ENCODE data around the gene CLIP2. TPM values are rescaled to one million over a fixed set of nuclear protein-coding genes. Genes with fewer than 3 reads are reported as not detected.
"Not testable (repeated sequence)": the region's sequence is repeated elsewhere in the genome, so short reads cannot be mapped to it uniquely, and the experiment has no call there.

Gene CLIP2
- total RNA-seq, 2 experiments from 2014 or later = 3.0 to 3.8 TPM

DNA sequence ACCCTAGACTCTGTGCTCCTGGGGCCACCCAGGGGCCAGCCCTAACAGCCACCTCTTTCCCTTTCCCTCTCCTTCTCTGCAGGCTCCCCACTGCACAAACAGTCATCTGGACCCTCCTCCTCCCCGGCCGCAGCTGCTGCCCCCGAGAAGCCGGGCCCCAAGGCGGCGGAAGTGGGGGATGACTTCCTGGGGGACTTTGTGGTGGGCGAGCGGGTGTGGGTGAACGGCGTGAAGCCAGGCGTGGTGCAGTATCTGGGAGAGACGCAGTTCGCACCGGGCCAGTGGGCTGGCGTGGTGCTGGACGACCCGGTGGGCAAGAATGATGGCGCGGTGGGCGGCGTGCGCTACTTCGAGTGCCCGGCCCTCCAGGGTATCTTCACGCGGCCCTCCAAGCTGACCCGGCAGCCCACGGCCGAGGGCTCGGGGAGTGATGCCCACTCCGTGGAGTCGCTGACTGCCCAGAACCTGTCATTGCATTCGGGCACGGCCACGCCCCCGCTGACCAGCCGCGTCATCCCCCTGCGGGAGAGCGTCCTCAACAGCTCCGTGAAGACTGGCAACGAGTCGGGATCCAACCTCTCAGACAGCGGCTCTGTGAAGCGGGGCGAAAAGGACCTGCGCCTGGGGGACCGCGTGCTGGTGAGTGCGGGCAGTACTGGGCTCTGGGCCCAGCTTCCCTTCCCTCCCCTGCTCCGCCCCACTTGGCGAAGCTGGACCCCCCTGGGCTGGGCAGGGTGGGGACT lies 49.3 kb downstream of the CLIP2 start:
- POLR2A ChIA-PET = no interaction called here
- no peaks in the 10 kb centered on the region for H3K9me3 Mint-ChIP-seq
- no peaks in the 10 kb centered on the region for H3K27me3 Mint-ChIP-seq
- H3K4me3 Mint-ChIP-seq = peak overlapping the region; percentile 56
- H3K27ac Mint-ChIP-seq = peak overlapping the region; percentile 67
- DNase-seq (peak; percentile 36), ATAC-seq (ENCODE audit: low read depth) (peak; percentile 45)
- H3K36me3 Mint-ChIP-seq = no peaks in the 10 kb centered on the region
- H3K4me1 Mint-ChIP-seq = peaks cover 7% of the 10 kb centered on the region

DNA sequence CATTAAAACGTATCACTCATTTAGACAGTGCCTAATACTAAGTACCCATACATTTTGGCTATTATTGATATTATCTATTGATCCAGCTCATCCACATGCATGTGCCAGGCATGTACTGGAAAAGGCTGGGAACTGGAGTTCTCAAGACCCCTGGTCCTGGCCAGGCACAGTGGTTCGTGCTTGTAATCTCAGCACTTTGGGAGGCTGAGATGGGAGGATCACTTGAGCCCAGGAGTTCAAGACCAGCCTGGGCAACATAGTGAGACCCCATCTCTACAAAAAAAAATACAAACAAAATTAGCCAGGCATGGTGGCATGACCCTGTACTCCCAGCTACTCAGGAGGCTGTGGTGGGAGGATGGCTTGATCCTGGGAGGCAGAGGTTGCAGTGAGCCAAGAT lies 50.4 kb downstream of the CLIP2 start:
- ATAC-seq (ENCODE audit: low read depth); POLR2A ChIA-PET; H3K36me3 Mint-ChIP-seq; H3K4me3 Mint-ChIP-seq; DNase-seq; H3K9me3 Mint-ChIP-seq; H3K4me1 Mint-ChIP-seq; H3K27me3 Mint-ChIP-seq; H3K27ac Mint-ChIP-seq: not testable (repeated sequence)

DNA sequence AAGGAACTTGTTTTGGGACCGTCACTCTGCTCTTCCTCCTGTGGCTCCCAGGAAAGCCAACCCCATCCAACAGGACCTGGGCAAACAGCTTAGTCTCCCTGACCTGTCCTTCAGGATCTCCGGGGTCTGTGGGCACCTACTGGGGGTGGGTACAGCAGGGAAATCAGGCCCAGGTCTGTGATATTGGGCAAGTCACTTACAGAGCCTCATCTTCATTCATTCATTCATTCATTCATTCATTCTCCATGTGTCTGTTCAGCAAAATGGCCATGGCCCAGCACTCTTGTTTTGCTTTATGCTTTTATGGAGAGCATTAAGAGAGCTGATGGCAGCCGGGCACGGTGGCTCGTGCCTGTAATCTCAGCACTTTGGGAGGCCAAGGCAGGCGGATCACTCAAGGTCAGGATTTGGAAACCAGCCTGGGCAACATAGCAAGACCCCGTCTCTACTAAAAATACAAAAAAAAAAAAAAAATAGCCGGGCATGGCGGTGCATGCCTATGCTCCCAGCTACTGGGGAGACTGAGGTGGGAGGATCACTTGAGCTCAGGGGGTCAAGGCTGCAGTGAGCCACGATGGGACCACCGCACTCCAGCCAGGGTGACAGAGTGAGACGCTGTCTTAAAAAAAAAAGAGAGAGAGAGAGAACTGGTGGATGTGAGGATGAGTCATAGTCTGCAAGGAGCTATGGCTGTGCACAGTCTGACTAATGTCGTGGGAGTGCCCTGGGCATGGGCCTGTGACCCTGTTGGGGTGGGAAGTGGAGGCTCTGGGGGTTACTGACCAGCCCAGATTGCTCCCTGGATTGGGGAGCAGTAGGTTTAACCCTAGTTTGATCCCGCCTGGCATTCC lies 54.3 kb downstream of the CLIP2 start:
- no peaks in the 10 kb centered on the region for H3K36me3 Mint-ChIP-seq
- no peaks in the 10 kb centered on the region for H3K27me3 Mint-ChIP-seq
- H3K9me3 Mint-ChIP-seq = no peaks in the 10 kb centered on the region
- POLR2A ChIA-PET = no interaction called here
- no peak for ATAC-seq (ENCODE audit: low read depth)
- H3K4me3 Mint-ChIP-seq = no peak overlapping the region
- DNase-seq = no peak
- H3K27ac Mint-ChIP-seq = no peak overlapping the region
- H3K4me1 Mint-ChIP-seq = peaks cover 3% of the 10 kb centered on the region

DNA sequence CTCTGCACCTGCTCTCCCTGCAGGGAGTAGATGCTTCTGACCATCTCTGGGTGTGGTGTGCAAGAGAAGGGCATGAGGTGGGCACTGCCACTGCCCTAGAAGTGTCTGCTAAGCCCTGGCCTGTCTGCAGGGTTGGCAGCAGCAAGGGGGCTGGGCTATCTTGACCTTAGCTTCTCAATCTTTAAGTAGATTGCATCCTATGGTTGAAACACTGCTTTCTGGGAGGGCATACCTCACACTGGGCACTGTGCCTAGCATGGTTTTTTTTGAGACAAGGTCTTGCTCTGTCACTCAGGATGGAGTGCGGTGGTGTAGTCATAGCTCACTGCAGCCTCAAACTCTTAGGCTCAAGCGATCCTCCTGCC lies 54.9 kb downstream of the CLIP2 start:
- DNase-seq (no peak), ATAC-seq (ENCODE audit: low read depth) (no peak)
- peaks cover 3% of the 10 kb centered on the region for H3K4me1 Mint-ChIP-seq
- POLR2A ChIA-PET = no interaction called here
- no peaks in the 10 kb centered on the region for H3K9me3 Mint-ChIP-seq
- H3K27ac Mint-ChIP-seq = no peak overlapping the region
- H3K4me3 Mint-ChIP-seq = no peak overlapping the region
- no peaks in the 10 kb centered on the region for H3K36me3 Mint-ChIP-seq
- no peaks in the 10 kb centered on the region for H3K27me3 Mint-ChIP-seq

DNA sequence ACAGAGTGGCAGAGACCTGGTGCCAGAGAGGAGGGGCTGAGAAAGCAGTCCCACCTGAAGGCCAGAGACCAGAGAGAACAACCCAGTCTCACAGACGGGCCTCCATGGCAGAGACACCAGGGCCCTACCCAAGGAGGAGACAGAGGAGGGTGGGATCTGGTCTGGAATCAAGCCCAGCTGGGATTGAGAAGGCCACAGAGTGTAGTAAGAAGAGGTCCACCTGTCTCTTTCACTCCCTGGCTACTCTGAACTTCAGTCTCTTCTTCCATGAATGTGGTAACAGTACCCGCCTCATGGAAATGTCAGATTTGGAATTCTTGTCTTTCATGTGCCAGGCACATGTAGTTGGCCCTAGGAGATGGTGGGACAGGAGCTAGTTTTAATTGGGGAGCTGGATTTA lies 55.6 kb downstream of the CLIP2 start:
- no peak overlapping the region for H3K4me3 Mint-ChIP-seq
- POLR2A ChIA-PET = no interaction called here

DNA sequence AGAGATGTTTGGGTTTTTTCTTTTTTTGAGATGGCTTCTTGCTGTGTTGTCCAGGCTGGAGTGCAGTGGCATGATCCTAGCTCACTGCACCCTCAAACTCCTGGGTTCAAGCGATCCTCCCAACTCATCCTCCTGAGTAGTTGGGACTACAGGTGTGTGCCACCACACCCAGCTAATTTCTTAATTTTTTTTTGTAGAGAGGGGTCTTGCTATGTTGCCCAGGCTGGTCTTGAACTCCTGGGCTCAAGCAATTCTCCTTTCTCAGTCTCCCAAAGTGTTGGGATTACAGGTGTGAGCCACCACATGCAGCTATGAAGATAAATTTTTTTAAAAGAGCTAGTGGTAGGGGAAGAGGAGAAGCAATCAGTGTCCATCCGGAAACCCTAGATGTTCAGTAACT lies 56.8 kb downstream of the CLIP2 start:
- ATAC-seq (ENCODE audit: low read depth) = no peak
- H3K36me3 Mint-ChIP-seq = no peaks in the 10 kb centered on the region
- H3K27me3 Mint-ChIP-seq = no peaks in the 10 kb centered on the region
- POLR2A ChIA-PET = no interaction called here
- no peaks in the 10 kb centered on the region for H3K9me3 Mint-ChIP-seq
- no peak overlapping the region for H3K27ac Mint-ChIP-seq
- DNase-seq = no peak
- no peaks in the 10 kb centered on the region for H3K4me1 Mint-ChIP-seq
- H3K4me3 Mint-ChIP-seq = no peak overlapping the region

More for the DNA sequence above, 55.6 kb downstream of the CLIP2 start:
- H3K36me3 Mint-ChIP-seq = no peaks in the 10 kb centered on the region
- H3K27me3 Mint-ChIP-seq = no peaks in the 10 kb centered on the region
- ATAC-seq (ENCODE audit: low read depth) (no peak), DNase-seq (no peak)
- H3K27ac Mint-ChIP-seq = no peak overlapping the region
- no peaks in the 10 kb centered on the region for H3K9me3 Mint-ChIP-seq
- peaks cover 3% of the 10 kb centered on the region for H3K4me1 Mint-ChIP-seq

DNA sequence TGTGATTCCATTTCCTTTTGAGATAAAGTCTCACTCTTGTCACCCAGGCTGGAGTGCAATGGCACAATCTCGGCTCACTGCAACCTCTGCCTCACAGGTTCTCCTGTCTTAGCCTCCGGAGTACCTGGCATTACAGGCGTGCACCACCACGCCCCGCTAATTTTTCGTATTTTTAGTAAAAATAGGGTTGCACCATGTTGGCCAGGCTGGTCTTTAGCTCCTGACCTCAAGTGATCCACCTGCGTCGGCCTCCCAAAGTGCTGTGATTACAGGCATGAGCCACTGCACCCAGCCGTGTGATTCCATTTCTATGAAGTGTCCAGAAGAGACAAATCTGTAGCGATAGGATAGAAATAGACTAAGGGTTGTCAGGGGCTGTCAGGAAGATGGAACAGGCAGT lies 60.4 kb downstream of the CLIP2 start:
- ATAC-seq (ENCODE audit: low read depth) (no peak), DNase-seq (no peak)
- Mint-ChIP-seq H3K4me1 (no peaks in the 10 kb centered on the region), H3K27ac (no peak overlapping the region), H3K27me3 (no peaks in the 10 kb centered on the region), H3K4me3 (no peak overlapping the region), H3K36me3 (no peaks in the 10 kb centered on the region), H3K9me3 (no peaks in the 10 kb centered on the region)
- POLR2A ChIA-PET = no interaction called here

DNA sequence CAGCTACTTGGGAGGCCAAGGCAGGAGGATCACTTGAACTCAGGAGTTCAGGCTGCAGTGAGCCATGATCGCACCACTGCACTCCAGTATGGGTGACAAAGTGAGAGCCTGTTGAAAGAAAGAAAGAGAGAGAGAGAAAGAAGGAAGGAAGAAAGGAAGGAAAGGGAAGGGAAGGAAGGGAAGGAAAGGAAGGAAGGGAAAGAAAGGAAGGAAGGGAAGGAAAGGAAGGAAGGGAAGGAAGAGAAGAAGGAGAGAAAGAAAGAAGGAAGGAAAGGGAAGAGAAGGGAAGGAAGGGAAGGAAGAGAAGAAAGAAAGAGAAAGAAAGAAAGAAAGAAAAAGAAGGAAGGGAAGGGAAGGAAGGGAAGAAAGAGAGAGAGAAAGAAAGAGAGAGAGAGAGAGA lies 61.5 kb downstream of the CLIP2 start:
- H3K4me1 Mint-ChIP-seq = peaks cover 4% of the 10 kb centered on the region
- no peaks in the 10 kb centered on the region for H3K27me3 Mint-ChIP-seq
- H3K9me3 Mint-ChIP-seq = peaks cover 2% of the 10 kb centered on the region
- no peak for ATAC-seq (ENCODE audit: low read depth)
- H3K4me3 Mint-ChIP-seq = no peak overlapping the region
- H3K27ac Mint-ChIP-seq = no peak overlapping the region
- H3K36me3 Mint-ChIP-seq = no peaks in the 10 kb centered on the region
- POLR2A ChIA-PET = no interaction called here
- no peak for DNase-seq

DNA sequence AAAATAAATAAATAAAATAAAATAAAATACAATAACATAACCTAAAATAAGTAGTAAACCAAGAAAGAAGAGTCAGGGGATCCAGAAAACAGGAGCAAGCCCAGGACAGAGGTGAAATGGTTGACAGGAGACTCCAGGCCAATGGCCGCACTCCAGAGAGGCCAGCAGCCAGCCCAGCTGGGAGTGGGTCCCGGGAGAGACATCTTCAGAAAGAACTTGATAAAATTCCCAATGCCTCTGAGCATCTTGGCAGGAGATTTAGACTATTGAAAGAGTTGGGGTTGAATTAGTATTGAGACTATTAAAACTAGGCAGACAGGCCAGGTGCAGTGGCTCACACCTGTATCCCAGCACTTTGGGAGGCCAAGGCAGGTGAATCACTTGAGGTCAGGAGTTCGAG lies 62.6 kb downstream of the CLIP2 start:
- Mint-ChIP-seq H3K4me1 (peaks cover 4% of the 10 kb centered on the region), H3K27ac (no peak overlapping the region), H3K9me3 (peaks cover 2% of the 10 kb centered on the region), H3K4me3 (no peak overlapping the region), H3K27me3 (no peaks in the 10 kb centered on the region), H3K36me3 (no peaks in the 10 kb centered on the region)
- ATAC-seq (ENCODE audit: low read depth) (no peak), DNase-seq (no peak)
- POLR2A ChIA-PET = no interaction called here

DNA sequence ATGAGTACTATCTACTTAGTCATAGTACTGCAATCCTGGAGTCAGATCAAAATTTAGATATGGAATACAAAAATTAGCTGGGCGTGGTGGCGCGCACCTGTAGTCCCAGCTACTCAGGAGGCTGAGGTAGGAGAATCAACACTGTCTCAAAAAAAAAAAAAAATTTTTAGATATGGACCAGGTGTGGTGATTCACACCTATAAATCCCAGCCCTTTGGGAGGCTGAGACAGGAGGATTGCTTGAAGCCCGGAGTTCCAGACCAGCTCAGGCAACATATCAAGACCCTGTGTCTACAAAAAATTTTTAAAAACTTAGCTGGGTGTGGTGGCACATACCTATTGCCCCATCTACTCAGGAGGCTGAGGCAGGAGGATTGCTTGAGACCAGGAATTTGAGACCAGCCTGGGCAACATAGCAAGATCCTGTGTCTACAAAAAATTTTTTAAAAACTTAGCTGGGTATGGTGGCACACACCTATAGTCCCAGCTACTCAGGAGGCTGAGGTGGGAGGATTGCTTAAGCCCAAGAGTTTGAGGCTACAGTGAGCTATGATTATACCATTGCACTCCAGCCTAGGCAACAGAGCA lies 63.4 kb downstream of the CLIP2 start:
- H3K9me3 Mint-ChIP-seq; H3K4me1 Mint-ChIP-seq; H3K27me3 Mint-ChIP-seq; H3K4me3 Mint-ChIP-seq; DNase-seq; H3K27ac Mint-ChIP-seq; ATAC-seq (ENCODE audit: low read depth); H3K36me3 Mint-ChIP-seq: not testable (repeated sequence)
- POLR2A ChIA-PET = interaction anchor here (0.9 kb wide), 1 partner anchor 9 kb away, joined by 3 read pairs; no protein-coding TSS in a partner anchor

DNA sequence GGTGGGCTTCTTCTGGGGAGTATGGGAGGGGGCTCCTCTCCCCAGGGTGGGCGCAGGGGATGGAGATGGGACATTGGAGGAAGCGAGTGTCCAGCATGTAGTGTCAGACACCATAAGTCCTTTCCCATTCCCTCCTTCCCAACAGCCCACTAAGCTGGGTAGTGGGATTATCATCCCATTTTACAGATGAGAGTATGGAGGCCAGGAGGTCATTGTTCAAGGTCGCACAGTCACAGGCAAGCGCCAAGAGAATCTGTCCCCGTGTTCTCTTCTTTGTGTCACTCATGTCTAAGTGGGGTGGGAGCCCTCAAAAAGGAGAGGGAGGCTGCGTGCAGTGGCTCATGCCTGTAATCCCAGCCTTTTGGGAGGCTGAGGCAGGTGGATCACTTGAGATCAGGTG lies 64.8 kb downstream of the CLIP2 start:
- Mint-ChIP-seq H3K4me3 (no peak overlapping the region), H3K27me3 (no peaks in the 10 kb centered on the region), H3K9me3 (peaks cover 2% of the 10 kb centered on the region), H3K27ac (no peak overlapping the region), H3K36me3 (no peaks in the 10 kb centered on the region), H3K4me1 (peaks cover 4% of the 10 kb centered on the region)
- DNase-seq (no peak), ATAC-seq (ENCODE audit: low read depth) (no peak)
- POLR2A ChIA-PET = no interaction called here

DNA sequence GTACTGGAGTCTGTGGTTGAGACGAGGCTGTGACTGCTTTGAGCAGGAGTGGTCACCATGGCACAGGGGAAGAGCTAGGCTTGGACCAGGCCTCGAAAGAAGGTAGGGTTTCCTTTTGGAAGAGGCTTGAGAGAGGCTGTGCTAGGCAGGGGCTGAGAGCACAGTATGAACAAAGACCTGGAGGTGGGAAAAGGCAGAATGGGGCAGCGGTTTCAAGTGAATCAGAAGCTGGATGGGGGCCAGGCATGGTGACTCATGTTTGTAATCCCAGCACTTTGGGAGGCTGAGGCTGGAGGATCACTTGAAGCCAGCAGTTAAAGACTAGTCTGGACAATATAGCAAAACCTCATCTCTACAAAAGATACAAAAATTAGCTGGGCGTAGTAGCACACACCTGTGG lies 65.9 kb downstream of the CLIP2 start:
- Mint-ChIP-seq H3K4me3 (no peak overlapping the region), H3K27ac (no peak overlapping the region), H3K9me3 (peaks cover 2% of the 10 kb centered on the region), H3K36me3 (no peaks in the 10 kb centered on the region), H3K4me1 (peaks cover 4% of the 10 kb centered on the region), H3K27me3 (no peaks in the 10 kb centered on the region)
- DNase-seq (no peak), ATAC-seq (ENCODE audit: low read depth) (no peak)
- POLR2A ChIA-PET = interaction anchor here (0.5 kb wide), 1 partner anchor 704 kb away, joined by 3 read pairs; no protein-coding TSS in a partner anchor

DNA sequence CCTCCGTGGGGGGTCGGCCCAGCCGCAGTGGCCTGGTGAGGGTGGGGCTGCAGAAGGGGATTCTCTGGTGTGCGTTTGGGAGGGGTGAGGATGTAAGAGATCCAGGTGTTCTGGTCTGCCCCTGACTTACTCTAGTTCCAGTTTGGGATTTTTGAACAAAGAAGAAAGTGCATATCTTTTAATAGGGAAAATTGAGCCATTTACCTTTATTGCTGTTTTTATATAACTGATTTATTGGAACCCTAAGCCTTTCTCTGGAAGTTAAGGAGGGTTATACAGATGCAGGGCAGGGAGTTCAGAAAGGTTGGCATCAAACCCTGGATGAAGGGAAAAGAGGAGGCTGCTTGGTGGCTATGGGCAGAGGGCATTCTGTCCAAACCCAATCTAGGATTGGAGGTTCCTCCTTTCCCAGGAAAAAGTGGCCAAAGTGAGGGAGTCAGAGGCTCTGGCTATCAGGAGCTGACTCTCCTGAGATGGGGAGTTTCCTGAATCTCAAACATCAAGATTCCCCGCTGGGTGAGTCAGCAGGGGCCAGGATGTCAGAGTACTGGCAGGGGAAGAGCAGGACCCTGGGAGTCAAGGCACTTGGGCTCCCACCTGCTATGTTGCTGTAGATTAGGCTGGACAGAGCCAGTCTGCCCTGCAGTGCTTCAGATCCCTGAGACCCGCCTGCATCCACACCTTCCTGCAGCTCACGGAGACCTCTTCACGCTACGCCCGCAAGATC lies 67.5 kb downstream of the CLIP2 start:
- H3K36me3 Mint-ChIP-seq = no peaks in the 10 kb centered on the region
- H3K9me3 Mint-ChIP-seq = peaks cover 2% of the 10 kb centered on the region
- DNase-seq = no peak

More for the DNA sequence above, 67.5 kb downstream of the CLIP2 start:
- Mint-ChIP-seq H3K4me1 (peaks cover 4% of the 10 kb centered on the region), H3K27ac (no peak overlapping the region), H3K4me3 (no peak overlapping the region), H3K27me3 (no peaks in the 10 kb centered on the region)
- POLR2A ChIA-PET = no interaction called here
- no peak for ATAC-seq (ENCODE audit: low read depth)
